ENCODE measurements around the gene CHD5.
"Not testable (repeated sequence)": the region's sequence is repeated elsewhere in the genome, so short reads cannot be mapped to it uniquely, and the experiment has no call there.

The CHD5 gene

GRCh38 chr1:6180268-6180706 is at the start of gene CHD5:
Gene CHD5, minus strand, starts transcription at chr1:6180321. Its CDS starts 298 bp downstream, at chr1:6180023.
- DNase-seq (ENCODE audit: low read depth in 3 of 3) = no peak

GRCh38 chr1:6225651-6226050 is 45.5 kb upstream of the CHD5 start:
- DNase-seq (ENCODE audit: low read depth in 3 of 3) = no peak

GRCh38 chr1:6224718-6225117 is 44.6 kb upstream of the CHD5 start:
- DNase-seq (ENCODE audit: low read depth in 3 of 3) = no peak

- DNase-seq (ENCODE audit: low read depth in 3 of 3) = no peak
Measured at GRCh38 chr1:6223617-6224016, 43.5 kb upstream of the CHD5 start.

GRCh38 chr1:6222636-6223035 is 42.5 kb upstream of the CHD5 start:
- DNase-seq (ENCODE audit: low read depth in 3 of 3) = no peak

GRCh38 chr1:6221210-6221784 is 41.2 kb upstream of the CHD5 start:
- DNase-seq (ENCODE audit: low read depth in 3 of 3) = no peak

GRCh38 chr1:6220236-6220635 is 40.1 kb upstream of the CHD5 start:
- DNase-seq (ENCODE audit: low read depth in 3 of 3) = no peak

- DNase-seq (ENCODE audit: low read depth in 3 of 3) = not testable (repeated sequence)
Measured at GRCh38 chr1:6219641-6220040, 39.5 kb upstream of the CHD5 start.

GRCh38 chr1:6218375-6219164 is 38.4 kb upstream of the CHD5 start:
- DNase-seq (ENCODE audit: low read depth in 3 of 3) = no peak

- no peak for DNase-seq (ENCODE audit: low read depth in 3 of 3)
Measured at GRCh38 chr1:6212193-6212959, 32.3 kb upstream of the CHD5 start.

GRCh38 chr1:6211731-6212130 is 31.6 kb upstream of the CHD5 start:
- DNase-seq (ENCODE audit: low read depth in 3 of 3) = no peak

- no peak for DNase-seq (ENCODE audit: low read depth in 3 of 3)
Measured at GRCh38 chr1:6210591-6211355, 30.7 kb upstream of the CHD5 start.

GRCh38 chr1:6209661-6210580 is 29.8 kb upstream of the CHD5 start:
- no peak for DNase-seq (ENCODE audit: low read depth in 3 of 3)

GRCh38 chr1:6208723-6209660 is 28.9 kb upstream of the CHD5 start:
- DNase-seq (ENCODE audit: low read depth in 3 of 3) = no peak

- DNase-seq (ENCODE audit: low read depth in 3 of 3) = no peak
Measured at GRCh38 chr1:6207921-6208320, 27.8 kb upstream of the CHD5 start.

- no peak for DNase-seq (ENCODE audit: low read depth in 3 of 3)
Measured at GRCh38 chr1:6207075-6207885, 27.2 kb upstream of the CHD5 start.

- no peak for DNase-seq (ENCODE audit: low read depth in 3 of 3)
Measured at GRCh38 chr1:6206520-6206855, 26.4 kb upstream of the CHD5 start.

GRCh38 chr1:6205849-6206519 is 25.9 kb upstream of the CHD5 start, which contains the start of gene RNF207:
Gene RNF207, plus strand, starts transcription at chr1:6206119. Its CDS starts 417 bp downstream, at chr1:6206536.
- peak; percentile 47 to 61 (median 60) for DNase-seq (ENCODE audit: low read depth in 3 of 3)
